Ishikawa (cell line): Measurements from ENCODE around the gene PCSK7.

ENCODE experiments used
- EP300 ChIP-seq: IDR thresholded peaks from 2 replicates; pipeline ENCODE4 v1.6.1; 2012; ENCODE audit warnings: borderline replicate concordance
- FOXM1 ChIP-seq: IDR thresholded peaks from 2 replicates; pipeline ENCODE4 v1.6.1; 2012; ENCODE audit warnings: low read depth, borderline replicate concordance
- RAD21 ChIP-seq: IDR thresholded peaks from 2 replicates; pipeline ENCODE4 v1.6.1; 2012; ENCODE audit warnings: low read depth
- ZBTB7A ChIP-seq: IDR thresholded peaks from 2 replicates; pipeline ENCODE4 v1.6.1; 2012; ENCODE audit warnings: low read depth
- TF ChIP-seq, protein P1 (sequence below): IDR thresholded peaks from 2 replicates; pipeline ENCODE4 v1.6.1; 2012
- TF ChIP-seq, protein P2 (sequence below): IDR thresholded peaks from 2 replicates; pipeline ENCODE4 v1.6.1; 2012; ENCODE audit warnings: low read depth, mild to moderate bottlenecking

DNA sequence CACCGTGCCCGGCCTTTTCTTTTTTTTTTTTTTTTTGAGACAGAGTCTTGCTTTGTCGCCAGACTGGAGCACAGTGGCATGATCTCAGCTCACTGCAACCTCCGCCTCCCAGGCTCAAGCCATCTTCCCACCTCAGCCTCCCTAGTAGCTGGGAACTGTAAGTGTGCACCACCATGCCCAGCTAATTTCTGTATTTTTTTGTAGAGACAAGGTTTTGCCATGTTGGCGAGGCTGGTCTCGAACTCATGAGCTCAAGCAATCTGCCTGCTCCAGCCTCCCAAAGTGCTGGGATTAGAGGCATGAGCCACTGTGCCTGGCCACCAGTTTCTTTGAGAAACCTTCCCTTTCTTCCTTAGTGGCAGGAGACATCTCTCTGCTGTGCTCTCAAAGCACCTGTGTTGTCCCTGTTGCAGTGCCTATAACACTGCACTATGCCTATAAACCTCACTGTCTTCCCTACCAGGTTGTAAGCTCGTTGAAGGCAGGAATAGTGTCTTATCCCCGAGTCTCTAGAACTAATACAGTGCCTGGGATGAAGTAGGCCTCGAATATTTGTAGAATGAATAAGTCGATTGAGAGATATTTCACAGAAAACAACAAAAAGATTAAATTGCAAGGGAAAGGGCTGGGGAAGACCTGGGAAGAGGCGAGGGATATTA lies 19.0 kb downstream of the PCSK7 start:
- TF ChIP-seq, protein P1, sequence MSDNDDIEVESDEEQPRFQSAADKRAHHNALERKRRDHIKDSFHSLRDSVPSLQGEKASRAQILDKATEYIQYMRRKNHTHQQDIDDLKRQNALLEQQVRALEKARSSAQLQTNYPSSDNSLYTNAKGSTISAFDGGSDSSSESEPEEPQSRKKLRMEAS: no peak
- TF ChIP-seq ZBTB7A (no peak), EP300 (no peak), RAD21 (no peak), FOXM1 (no peak)
- TF ChIP-seq, protein P2, sequence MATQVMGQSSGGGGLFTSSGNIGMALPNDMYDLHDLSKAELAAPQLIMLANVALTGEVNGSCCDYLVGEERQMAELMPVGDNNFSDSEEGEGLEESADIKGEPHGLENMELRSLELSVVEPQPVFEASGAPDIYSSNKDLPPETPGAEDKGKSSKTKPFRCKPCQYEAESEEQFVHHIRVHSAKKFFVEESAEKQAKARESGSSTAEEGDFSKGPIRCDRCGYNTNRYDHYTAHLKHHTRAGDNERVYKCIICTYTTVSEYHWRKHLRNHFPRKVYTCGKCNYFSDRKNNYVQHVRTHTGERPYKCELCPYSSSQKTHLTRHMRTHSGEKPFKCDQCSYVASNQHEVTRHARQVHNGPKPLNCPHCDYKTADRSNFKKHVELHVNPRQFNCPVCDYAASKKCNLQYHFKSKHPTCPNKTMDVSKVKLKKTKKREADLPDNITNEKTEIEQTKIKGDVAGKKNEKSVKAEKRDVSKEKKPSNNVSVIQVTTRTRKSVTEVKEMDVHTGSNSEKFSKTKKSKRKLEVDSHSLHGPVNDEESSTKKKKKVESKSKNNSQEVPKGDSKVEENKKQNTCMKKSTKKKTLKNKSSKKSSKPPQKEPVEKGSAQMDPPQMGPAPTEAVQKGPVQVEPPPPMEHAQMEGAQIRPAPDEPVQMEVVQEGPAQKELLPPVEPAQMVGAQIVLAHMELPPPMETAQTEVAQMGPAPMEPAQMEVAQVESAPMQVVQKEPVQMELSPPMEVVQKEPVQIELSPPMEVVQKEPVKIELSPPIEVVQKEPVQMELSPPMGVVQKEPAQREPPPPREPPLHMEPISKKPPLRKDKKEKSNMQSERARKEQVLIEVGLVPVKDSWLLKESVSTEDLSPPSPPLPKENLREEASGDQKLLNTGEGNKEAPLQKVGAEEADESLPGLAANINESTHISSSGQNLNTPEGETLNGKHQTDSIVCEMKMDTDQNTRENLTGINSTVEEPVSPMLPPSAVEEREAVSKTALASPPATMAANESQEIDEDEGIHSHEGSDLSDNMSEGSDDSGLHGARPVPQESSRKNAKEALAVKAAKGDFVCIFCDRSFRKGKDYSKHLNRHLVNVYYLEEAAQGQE: no peak
